ENCODE results near the gene ALKBH6.

DNA sequence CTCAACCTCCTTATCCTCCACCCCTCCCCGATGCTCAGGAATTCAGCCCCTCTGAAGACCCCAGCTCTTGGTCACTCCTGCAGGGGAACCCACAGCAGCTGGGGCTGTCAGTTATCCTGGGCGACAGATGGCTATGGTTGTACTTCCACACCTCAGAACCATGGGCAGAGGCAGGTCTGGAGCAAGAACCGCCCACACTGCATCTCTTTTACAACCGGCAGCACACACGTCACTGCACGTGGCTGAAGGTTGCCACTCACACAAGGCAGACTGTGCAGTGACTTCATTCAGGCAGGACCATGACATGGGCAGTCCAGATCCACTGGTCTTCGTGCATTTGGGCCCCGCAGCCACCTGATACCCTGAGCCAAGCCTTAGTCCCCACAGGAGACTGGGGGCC lies 40.5 kb downstream of the ALKBH6 start:
- TF ChIP-seq EZH2 (IDR thresholded peaks at IDR 0.05; ENCODE audit: insufficient read depth, poor library complexity, severe bottlenecking) = no peak
- no peak for TF ChIP-seq EZH2phosphoT487 (IDR thresholded peaks at IDR 0.05; ENCODE audit: insufficient read depth, low read depth)
